ENCODE data around the gene CCDC78.

GRCh38 chr16:720447-720989 lies 5.7 kb downstream of the CCDC78 start:
- TF ChIP-seq TAF1 (IDR thresholded peaks at IDR 0.05; ENCODE audit: borderline replicate concordance, low read depth, low read length) (no peak), POLR2AphosphoS5 (IDR thresholded peaks at IDR 0.05; ENCODE audit: low read depth, low read length) (no peak), POLR2A (IDR thresholded peaks at IDR 0.05; ENCODE audit: low read depth, low read length) (no peak)
